Measurements from ENCODE around the gene ADGRV1. TPM values are rescaled to one million over a fixed set of nuclear protein-coding genes. Genes with fewer than 3 reads are reported as not detected.

ADGRV1 gene
- polyA plus RNA-seq, 3 donors: 0.18 to 0.33 TPM; not detected in 1

- Histone ChIP-seq H3K9me3 (replicated peaks in 1 of 2; ENCODE audit: control insufficient read depth in 1 of 2, insufficient read depth in 1 of 2, low read length in 2 of 2) (no peaks in the 10 kb centered on the region), H3K4me2 (replicated peaks; ENCODE audit: extremely low read depth, low read length, poor library complexity, severe bottlenecking) (no peak overlapping the region), H2AFZ (ENCODE audit: insufficient read depth, low read depth, low read length, poor library complexity, severe bottlenecking) (no peak overlapping the region), H4K20me1 (ENCODE audit: insufficient read depth, low read length) (no peaks in the 10 kb centered on the region), H3K9ac (ENCODE audit: insufficient read depth, low read length, poor library complexity, severe bottlenecking) (no peak overlapping the region), H3K4me1 (ENCODE audit: control insufficient read depth in 1 of 2, insufficient read depth in 2 of 2, low read length in 2 of 2) (peaks cover 36 to 50% of the 10 kb centered on the region in 2 donors), H3K36me3 (replicated peaks in 1 of 2; ENCODE audit: control insufficient read depth in 1 of 2, insufficient read depth in 2 of 2, low read length in 2 of 2) (no peaks in the 10 kb centered on the region), H3K27ac (ENCODE audit: low read depth in 1 of 2, low read length in 2 of 2) (peak overlapping the region in 1 of 2 donors; percentile 1), H3K79me2 (ENCODE audit: insufficient read depth, low read length) (no peaks in the 10 kb centered on the region), H3K27me3 (ENCODE audit: control insufficient read depth in 2 of 2, insufficient read depth in 2 of 2, low read length in 2 of 2) (no peaks in the 10 kb centered on the region), H3K4me3 (replicated peaks in 1 of 3; ENCODE audit: low read depth in 2 of 3, low read length in 3 of 3) (no peak overlapping the region)
- no peak for DNase-seq
- Mint-ChIP-seq H3K4me1 (peaks cover 48% of the 10 kb centered on the region), H3K27ac (peak overlapping the region in 1 of 7 donors; percentile 30), H3K27me3 (ENCODE audit: low read depth in 3 of 3) (peaks cover 0 to 5% (median 0%) of the 10 kb centered on the region in 3 donors), H3K9me3 (peaks cover 0 to 3% (median 0%) of the 10 kb centered on the region in 7 donors), H3K4me3 (no peak overlapping the region), H3K36me3 (peaks cover 2% of the 10 kb centered on the region in 2 donors)
- intact Hi-C loops (cut with micrococcal nuclease): no loop called here
- no peak for TF ChIP-seq CTCF (IDR thresholded peaks at IDR 0.05)
- 89% methylated on average over 1 of the region's 2 CpGs for WGBS (ENCODE audit: insufficient coverage)
Observed at GRCh38 chr5:91140657-91141056, 582.1 kb downstream of the ADGRV1 start.

- no peak for DNase-seq
- Mint-ChIP-seq H3K36me3 (peaks cover 2% of the 10 kb centered on the region in 2 donors), H3K4me3 (no peak overlapping the region), H3K4me1 (peaks cover 56% of the 10 kb centered on the region), H3K27me3 (ENCODE audit: low read depth in 3 of 3) (peaks cover 0 to 4% (median 0%) of the 10 kb centered on the region in 3 donors), H3K9me3 (peaks cover 0 to 6% (median 0%) of the 10 kb centered on the region in 7 donors), H3K27ac (peak overlapping the region; percentile 7 to 91 (median 76))
- H3K27me3 ChIP-seq (ENCODE audit: control insufficient read depth in 2 of 2, insufficient read depth in 2 of 2, low read length in 2 of 2): no peaks in the 10 kb centered on the region
- no peaks in the 10 kb centered on the region for H3K79me2 ChIP-seq (ENCODE audit: insufficient read depth, low read length)
- peak overlapping the region; percentile 38 for H3K4me2 ChIP-seq (replicated peaks; ENCODE audit: extremely low read depth, low read length, poor library complexity, severe bottlenecking)
- intact Hi-C loops (cut with micrococcal nuclease): no loop called here
- no peak for TF ChIP-seq CTCF (IDR thresholded peaks at IDR 0.05)
- H3K36me3 ChIP-seq (replicated peaks in 1 of 2; ENCODE audit: control insufficient read depth in 1 of 2, insufficient read depth in 2 of 2, low read length in 2 of 2): no peaks in the 10 kb centered on the region
- H3K9ac ChIP-seq (ENCODE audit: insufficient read depth, low read length, poor library complexity, severe bottlenecking): no peak overlapping the region
- 70% methylated on average over 3 of the region's 4 CpGs for WGBS (ENCODE audit: insufficient coverage)
- H2AFZ ChIP-seq (ENCODE audit: insufficient read depth, low read depth, low read length, poor library complexity, severe bottlenecking): no peak overlapping the region
- H3K9me3 ChIP-seq (replicated peaks in 1 of 2; ENCODE audit: control insufficient read depth in 1 of 2, insufficient read depth in 1 of 2, low read length in 2 of 2): no peaks in the 10 kb centered on the region
- peaks cover 45 to 60% of the 10 kb centered on the region in 2 donors for H3K4me1 ChIP-seq (ENCODE audit: control insufficient read depth in 1 of 2, insufficient read depth in 2 of 2, low read length in 2 of 2)
- H3K27ac ChIP-seq (ENCODE audit: low read depth in 1 of 2, low read length in 2 of 2): peak overlapping the region in 1 of 2 donors; percentile 71
- peak overlapping the region in 1 of 3 experiments; percentile 47 for H3K4me3 ChIP-seq (replicated peaks in 1 of 3; ENCODE audit: low read depth in 2 of 3, low read length in 3 of 3)
- no peaks in the 10 kb centered on the region for H4K20me1 ChIP-seq (ENCODE audit: insufficient read depth, low read length)
Observed at GRCh38 chr5:91141642-91142041, 583.0 kb downstream of the ADGRV1 start.

Data from CD14-positive monocyte (primary cell).